Upper lobe of left lung (tissue), 4 donors: Measurements from ENCODE around the gene KIF26B.

ENCODE experiments used
- POLR2A ChIP-seq, 4 donors: fragments of 450-650 bp; IDR thresholded peaks; one replicate each; pipeline ENCODE4 v1.5.1; 2016 to 2017; ENCODE audit warnings: antibody characterized with exemption in 4 of 4, mild to moderate bottlenecking in 2 of 4
- POLR2AphosphoS5 ChIP-seq, 2 donors: sonication (generic); formaldehyde crosslinking; IDR thresholded peaks; one replicate each; pipeline ENCODE4 v1.5.1; 2017; ENCODE audit warnings: antibody characterized with exemption in 2 of 2
- TF ChIP-seq, protein P1 (sequence below), 6 experiments: fragments of 450-650 bp in 4 of 6; fragments of 200-600 bp in 2 of 6; sonication (generic) in 2 of 6; IDR thresholded peaks; one replicate each; pipeline ENCODE4 v1.5.1; 2016 to 2019; ENCODE audit warnings: antibody characterized with exemption in 6 of 6

DNA sequence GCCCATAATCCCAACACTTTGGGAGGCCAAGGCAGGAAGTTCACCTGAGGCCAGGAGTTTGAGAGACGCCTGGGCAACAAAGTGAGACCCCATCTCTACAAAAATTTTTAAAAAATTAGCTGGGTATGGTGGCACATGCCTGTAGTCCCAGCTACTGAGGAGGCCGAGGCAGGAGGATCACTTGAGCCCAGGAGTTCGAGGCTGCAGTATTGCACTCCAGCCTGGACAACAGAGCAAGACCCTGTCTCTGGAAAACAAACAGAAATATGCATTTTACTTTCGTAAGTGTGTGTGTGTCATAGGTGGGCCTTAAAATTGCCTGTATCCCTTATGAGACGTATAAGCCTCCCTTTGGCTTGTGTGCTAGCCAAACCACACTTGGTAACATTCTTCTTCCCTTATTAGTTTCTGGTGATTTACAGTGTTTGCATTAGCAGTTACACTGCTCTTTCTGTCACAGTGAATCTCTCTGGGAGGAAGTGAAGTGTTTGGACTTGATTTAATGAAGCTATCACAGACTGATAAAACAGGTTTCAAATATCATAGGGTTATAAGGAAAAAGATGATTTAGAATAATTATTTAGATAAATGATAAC lies 48.9 kb upstream of the KIF26B start:
- TF ChIP-seq, protein P1, sequence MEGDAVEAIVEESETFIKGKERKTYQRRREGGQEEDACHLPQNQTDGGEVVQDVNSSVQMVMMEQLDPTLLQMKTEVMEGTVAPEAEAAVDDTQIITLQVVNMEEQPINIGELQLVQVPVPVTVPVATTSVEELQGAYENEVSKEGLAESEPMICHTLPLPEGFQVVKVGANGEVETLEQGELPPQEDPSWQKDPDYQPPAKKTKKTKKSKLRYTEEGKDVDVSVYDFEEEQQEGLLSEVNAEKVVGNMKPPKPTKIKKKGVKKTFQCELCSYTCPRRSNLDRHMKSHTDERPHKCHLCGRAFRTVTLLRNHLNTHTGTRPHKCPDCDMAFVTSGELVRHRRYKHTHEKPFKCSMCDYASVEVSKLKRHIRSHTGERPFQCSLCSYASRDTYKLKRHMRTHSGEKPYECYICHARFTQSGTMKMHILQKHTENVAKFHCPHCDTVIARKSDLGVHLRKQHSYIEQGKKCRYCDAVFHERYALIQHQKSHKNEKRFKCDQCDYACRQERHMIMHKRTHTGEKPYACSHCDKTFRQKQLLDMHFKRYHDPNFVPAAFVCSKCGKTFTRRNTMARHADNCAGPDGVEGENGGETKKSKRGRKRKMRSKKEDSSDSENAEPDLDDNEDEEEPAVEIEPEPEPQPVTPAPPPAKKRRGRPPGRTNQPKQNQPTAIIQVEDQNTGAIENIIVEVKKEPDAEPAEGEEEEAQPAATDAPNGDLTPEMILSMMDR (IDR thresholded peaks at IDR 0.05), result no peak
- TF ChIP-seq POLR2AphosphoS5 (IDR thresholded peaks at IDR 0.05) (no peak), POLR2A (IDR thresholded peaks at IDR 0.05) (no peak)
